T-helper 2 cell treated with Interferon-gamma antibody and Interleukin-4, amounts not matched to agents 5 μg/mL and 100 μg/mL, for 36 hours (primary cell): ENCODE data around the gene ACSL5.

Experiments used
- DNase-seq: peaks from one replicate; pipeline ENCODE4 v3.0.0; 2021; ENCODE audit warnings: low spot score
- H3K27ac Mint-ChIP-seq: one replicate; pipeline ENCODE4 v1.8.0; 2021; ENCODE audit warnings: mild to moderate bottlenecking, mixed read lengths
- H3K27me3 Mint-ChIP-seq: one replicate; pipeline ENCODE4 v1.8.0; 2021; ENCODE audit warnings: low read depth, mixed read lengths
- H3K36me3 Mint-ChIP-seq: one replicate; pipeline ENCODE4 v1.8.0; 2021; ENCODE audit warnings: low read depth, mixed read lengths
- H3K4me1 Mint-ChIP-seq: one replicate; pipeline ENCODE4 v1.8.0; 2021; ENCODE audit warnings: low read depth, mixed read lengths
- H3K4me3 Mint-ChIP-seq: one replicate; pipeline ENCODE4 v1.8.0; 2022; ENCODE audit warnings: mild to moderate bottlenecking, moderate library complexity, mixed read lengths
- H3K9me3 Mint-ChIP-seq: one replicate; pipeline ENCODE4 v1.8.0; 2021; ENCODE audit warnings: mixed read lengths

Gene ACSL5

GRCh38 chr10:112373912-112374338 is at the start of gene ACSL5:
TSS of gene ACSL5 (plus strand) at chr10:112374116. CDS start at chr10:112394947, 20,831 bp downstream.
- no peak for DNase-seq
- H3K27me3 Mint-ChIP-seq: no peaks in the 10 kb centered on the region
- peak within 1 kb of the TSS; percentile 99 for H3K27ac Mint-ChIP-seq
- peaks cover 41% of the 10 kb centered on the region for H3K4me1 Mint-ChIP-seq
- peak within 1 kb of the TSS; percentile 95 for H3K4me3 Mint-ChIP-seq
- H3K36me3 Mint-ChIP-seq: peaks cover 8% of the 10 kb centered on the region
- H3K9me3 Mint-ChIP-seq: no peaks in the 10 kb centered on the region

- no peak overlapping the region for H3K4me3 Mint-ChIP-seq
- DNase-seq: no peak
- H3K4me1 Mint-ChIP-seq: no peaks in the 10 kb centered on the region
- H3K9me3 Mint-ChIP-seq: no peaks in the 10 kb centered on the region
- no peaks in the 10 kb centered on the region for H3K36me3 Mint-ChIP-seq
- H3K27ac Mint-ChIP-seq: no peak overlapping the region
- no peaks in the 10 kb centered on the region for H3K27me3 Mint-ChIP-seq
These were observed 46.2 kb upstream of the ACSL5 start for GRCh38 chr10:112327678-112328077.

- peak; percentile 12 for DNase-seq
- no peaks in the 10 kb centered on the region for H3K9me3 Mint-ChIP-seq
- no peak overlapping the region for H3K27ac Mint-ChIP-seq
These were observed 43.8 kb upstream of the ACSL5 start for GRCh38 chr10:112330162-112330561.

GRCh38 chr10:112330607-112331160 is 43.2 kb upstream of the ACSL5 start:
- H3K9me3 Mint-ChIP-seq: no peaks in the 10 kb centered on the region
- no peak for DNase-seq
- H3K4me3 Mint-ChIP-seq: no peak overlapping the region
- H3K4me1 Mint-ChIP-seq: no peaks in the 10 kb centered on the region
- peaks cover 8% of the 10 kb centered on the region for H3K27me3 Mint-ChIP-seq
- no peak overlapping the region for H3K27ac Mint-ChIP-seq
- H3K36me3 Mint-ChIP-seq: no peaks in the 10 kb centered on the region

More at GRCh38 chr10:112330162-112330561, 43.8 kb upstream of the ACSL5 start:
- Mint-ChIP-seq H3K36me3 (no peaks in the 10 kb centered on the region), H3K27me3 (peaks cover 3% of the 10 kb centered on the region), H3K4me3 (no peak overlapping the region), H3K4me1 (no peaks in the 10 kb centered on the region)

GRCh38 chr10:112332022-112332421 is 41.9 kb upstream of the ACSL5 start:
- DNase-seq: no peak
- H3K27me3 Mint-ChIP-seq: peaks cover 12% of the 10 kb centered on the region
- H3K9me3 Mint-ChIP-seq: no peaks in the 10 kb centered on the region
- no peak overlapping the region for H3K27ac Mint-ChIP-seq
- H3K4me3 Mint-ChIP-seq: no peak overlapping the region
- H3K36me3 Mint-ChIP-seq: no peaks in the 10 kb centered on the region
- H3K4me1 Mint-ChIP-seq: no peaks in the 10 kb centered on the region

GRCh38 chr10:112332509-112333228 is 41.2 kb upstream of the ACSL5 start:
- no peak overlapping the region for H3K4me3 Mint-ChIP-seq
- no peak for DNase-seq
- no peak overlapping the region for H3K27ac Mint-ChIP-seq
- no peaks in the 10 kb centered on the region for H3K36me3 Mint-ChIP-seq
- H3K4me1 Mint-ChIP-seq: no peaks in the 10 kb centered on the region
- no peaks in the 10 kb centered on the region for H3K9me3 Mint-ChIP-seq
- peaks cover 12% of the 10 kb centered on the region for H3K27me3 Mint-ChIP-seq

GRCh38 chr10:112333452-112333851 is 40.5 kb upstream of the ACSL5 start:
- peaks cover 12% of the 10 kb centered on the region for H3K27me3 Mint-ChIP-seq
- DNase-seq: no peak
- no peaks in the 10 kb centered on the region for H3K4me1 Mint-ChIP-seq
- no peaks in the 10 kb centered on the region for H3K36me3 Mint-ChIP-seq
- no peak overlapping the region for H3K27ac Mint-ChIP-seq
- no peak overlapping the region for H3K4me3 Mint-ChIP-seq
- H3K9me3 Mint-ChIP-seq: no peaks in the 10 kb centered on the region

GRCh38 chr10:112335111-112335867 is 38.6 kb upstream of the ACSL5 start:
- peaks cover 12% of the 10 kb centered on the region for H3K27me3 Mint-ChIP-seq
- no peaks in the 10 kb centered on the region for H3K4me1 Mint-ChIP-seq
- DNase-seq: no peak
- no peak overlapping the region for H3K4me3 Mint-ChIP-seq
- no peak overlapping the region for H3K27ac Mint-ChIP-seq
- no peaks in the 10 kb centered on the region for H3K36me3 Mint-ChIP-seq
- H3K9me3 Mint-ChIP-seq: no peaks in the 10 kb centered on the region

- H3K9me3 Mint-ChIP-seq: no peaks in the 10 kb centered on the region
- no peak overlapping the region for H3K27ac Mint-ChIP-seq
- no peak overlapping the region for H3K4me3 Mint-ChIP-seq
- H3K4me1 Mint-ChIP-seq: no peaks in the 10 kb centered on the region
- H3K36me3 Mint-ChIP-seq: no peaks in the 10 kb centered on the region
- DNase-seq: no peak
- peaks cover 12% of the 10 kb centered on the region for H3K27me3 Mint-ChIP-seq
These were observed 38.0 kb upstream of the ACSL5 start for GRCh38 chr10:112335868-112336265.

- Mint-ChIP-seq H3K9me3 (no peaks in the 10 kb centered on the region), H3K27ac (no peak overlapping the region), H3K27me3 (peaks cover 12% of the 10 kb centered on the region), H3K4me3 (no peak overlapping the region), H3K4me1 (no peaks in the 10 kb centered on the region), H3K36me3 (no peaks in the 10 kb centered on the region)
- no peak for DNase-seq
These were observed 37.2 kb upstream of the ACSL5 start for GRCh38 chr10:112336556-112337201.

GRCh38 chr10:112338957-112339356 is 35.0 kb upstream of the ACSL5 start:
- Mint-ChIP-seq H3K4me1 (no peaks in the 10 kb centered on the region), H3K27ac (no peak overlapping the region), H3K27me3 (peaks cover 12% of the 10 kb centered on the region), H3K9me3 (no peaks in the 10 kb centered on the region), H3K4me3 (no peak overlapping the region), H3K36me3 (no peaks in the 10 kb centered on the region)
- DNase-seq: no peak

- DNase-seq: no peak
- Mint-ChIP-seq H3K9me3 (no peaks in the 10 kb centered on the region), H3K27ac (no peak overlapping the region), H3K4me3 (no peak overlapping the region), H3K36me3 (no peaks in the 10 kb centered on the region), H3K27me3 (peaks cover 4% of the 10 kb centered on the region), H3K4me1 (no peaks in the 10 kb centered on the region)
These were observed 33.3 kb upstream of the ACSL5 start for GRCh38 chr10:112340601-112341000.

- Mint-ChIP-seq H3K4me1 (no peaks in the 10 kb centered on the region), H3K27ac (no peak overlapping the region), H3K9me3 (no peaks in the 10 kb centered on the region), H3K4me3 (no peak overlapping the region), H3K27me3 (no peaks in the 10 kb centered on the region), H3K36me3 (no peaks in the 10 kb centered on the region)
- no peak for DNase-seq
These were observed 30.7 kb upstream of the ACSL5 start for GRCh38 chr10:112343056-112343806.
